ENCODE measurements around the gene MAP3K13. TPM values are rescaled to one million over a fixed set of nuclear protein-coding genes. Genes with fewer than 3 reads are reported as not detected.

Gene MAP3K13
- total and polyA plus RNA-seq, 2 of the 13 experiments (the other 11 are each of a cell fraction or from before 2014, with no cell fraction given), result 24.2 to 26.5 TPM

- TF ChIP-seq SNAPC5 (CRISPR knock-in tag; IDR thresholded peaks at IDR 0.05; ENCODE audit: borderline replicate concordance) (no peak), ZNF33A (CRISPR knock-in tag; IDR thresholded peaks at IDR 0.05; ENCODE audit: borderline replicate concordance) (no peak), ONECUT2 (CRISPR knock-in tag; IDR thresholded peaks at IDR 0.05) (no peak), HMG20A (CRISPR knock-in tag; IDR thresholded peaks at IDR 0.05; ENCODE audit: borderline replicate concordance) (peak; percentile 51; the same call in 1 of the 2 replicates), ZNF850 (CRISPR knock-in tag; conservative IDR thresholded peaks at IDR 0.05) (no peak), PBX2 (CRISPR knock-in tag; IDR thresholded peaks at IDR 0.05) (no peak), ZNF772 (CRISPR knock-in tag; IDR thresholded peaks at IDR 0.05) (no peak), KDM2A (CRISPR knock-in tag; IDR thresholded peaks at IDR 0.05; ENCODE audit: borderline replicate concordance, low read depth) (no peak), MXD3 (CRISPR knock-in tag; IDR thresholded peaks at IDR 0.05) (no peak), HBP1 (CRISPR knock-in tag; IDR thresholded peaks at IDR 0.05; ENCODE audit: low read depth) (no peak), FOXP4 (CRISPR knock-in tag; IDR thresholded peaks at IDR 0.05) (no peak), ZNF30 (CRISPR knock-in tag; IDR thresholded peaks at IDR 0.05) (no peak), GTF3A (CRISPR knock-in tag; conservative IDR thresholded peaks at IDR 0.05) (no peak), BRD4 (CRISPR knock-in tag; IDR thresholded peaks at IDR 0.05) (no peak), EED (CRISPR knock-in tag; IDR thresholded peaks at IDR 0.05) (no peak), ZNF775 (CRISPR knock-in tag; IDR thresholded peaks at IDR 0.05; ENCODE audit: borderline replicate concordance) (no peak), ZNF264 (CRISPR knock-in tag; IDR thresholded peaks at IDR 0.05) (no peak), RBM22 (optimal IDR thresholded peaks at IDR 0.05; ENCODE audit: low read length) (no peak), FOSL2 (CRISPR knock-in tag; IDR thresholded peaks at IDR 0.05) (peak; percentile 12; the same call in 1 of the 2 replicates), MYC (CRISPR knock-in tag; IDR thresholded peaks at IDR 0.05; ENCODE audit: borderline replicate concordance) (no peak)
Observed at GRCh38 chr3:185537369-185537970, 174.5 kb downstream of the MAP3K13 start (continued).

All from HepG2 (cell line).